COR-L47 (cell line): ENCODE data around the gene MTTP.

Source experiments
- DNase-seq: peaks from one replicate; lab custom pipeline; 2025; lab: John Stamatoyannopoulos, UW

MTTP gene

DNA sequence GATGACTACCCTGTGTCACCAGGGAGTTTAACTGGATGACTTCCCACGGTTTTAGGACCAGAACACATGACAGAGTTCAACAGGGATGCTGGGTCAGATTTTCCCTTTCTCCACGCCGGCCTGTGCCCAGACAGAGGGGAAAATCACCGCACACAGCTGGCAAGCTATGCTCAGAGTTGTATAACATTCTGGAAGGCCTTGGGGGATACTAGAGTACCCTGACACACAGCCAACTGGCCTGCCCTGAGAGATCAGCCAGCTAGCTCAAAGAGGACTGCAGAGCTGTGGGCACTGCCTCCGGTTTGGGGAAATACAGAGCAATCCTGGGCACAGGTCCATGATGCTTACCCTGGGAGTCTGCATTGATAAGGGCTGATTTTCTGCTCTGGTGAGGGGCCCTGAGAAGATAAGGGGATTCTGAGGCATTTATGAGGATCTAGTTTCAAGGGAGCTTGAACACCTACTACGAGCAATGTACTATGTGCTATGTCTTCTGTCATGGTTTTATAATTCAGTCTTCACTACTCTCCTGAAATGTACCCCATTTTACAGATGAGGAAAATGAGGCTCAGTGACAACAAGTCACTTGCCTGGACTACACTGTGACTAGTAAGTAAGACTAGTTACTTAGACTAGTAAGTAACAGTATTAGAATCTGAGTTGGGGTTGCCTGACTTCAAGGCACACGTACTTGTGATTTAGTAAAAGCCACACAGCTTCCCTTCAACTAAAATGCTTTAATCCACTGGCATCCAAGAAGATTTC, 68.3 kb downstream of the MTTP start:
- no peak for DNase-seq

DNA sequence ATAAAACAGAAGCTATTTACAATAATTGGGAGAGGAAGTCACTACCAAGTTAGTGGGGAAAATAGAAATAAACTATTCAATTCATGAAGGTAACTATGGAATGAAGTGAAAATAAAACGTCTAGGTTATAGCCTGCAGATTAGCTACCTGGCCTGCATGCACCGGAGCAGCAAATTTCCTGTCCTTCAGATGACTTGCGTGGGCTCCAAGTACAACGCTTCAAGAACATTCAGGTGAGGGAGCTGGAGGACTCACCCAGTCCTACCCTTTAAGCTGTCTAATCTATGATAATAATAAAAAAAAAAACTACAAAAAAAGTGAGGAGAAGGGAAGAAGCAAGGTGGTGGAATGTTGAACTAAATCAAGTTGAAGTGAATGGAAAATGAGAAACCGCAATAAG, 69.8 kb downstream of the MTTP start:
- DNase-seq = no peak

DNA sequence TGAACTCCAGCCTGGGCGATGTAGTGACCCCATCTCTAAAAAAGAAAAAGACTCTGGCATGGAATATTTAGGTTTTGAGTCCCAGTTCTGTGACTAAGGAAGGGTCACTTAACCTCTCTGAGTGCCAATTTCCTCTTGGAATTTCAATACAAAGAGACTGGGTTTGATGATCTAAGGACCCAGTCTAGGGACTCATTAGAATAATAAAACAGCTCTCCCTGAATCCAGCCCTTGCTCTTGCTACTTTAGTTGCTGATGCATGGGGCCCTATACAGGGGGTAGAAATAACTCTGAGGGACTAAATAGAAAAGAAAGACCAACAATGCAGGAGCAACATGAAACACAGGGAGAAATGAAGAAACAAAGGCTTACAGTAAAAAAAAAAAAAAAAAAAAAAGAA, 70.4 kb downstream of the MTTP start:
- DNase-seq = no peak

DNA sequence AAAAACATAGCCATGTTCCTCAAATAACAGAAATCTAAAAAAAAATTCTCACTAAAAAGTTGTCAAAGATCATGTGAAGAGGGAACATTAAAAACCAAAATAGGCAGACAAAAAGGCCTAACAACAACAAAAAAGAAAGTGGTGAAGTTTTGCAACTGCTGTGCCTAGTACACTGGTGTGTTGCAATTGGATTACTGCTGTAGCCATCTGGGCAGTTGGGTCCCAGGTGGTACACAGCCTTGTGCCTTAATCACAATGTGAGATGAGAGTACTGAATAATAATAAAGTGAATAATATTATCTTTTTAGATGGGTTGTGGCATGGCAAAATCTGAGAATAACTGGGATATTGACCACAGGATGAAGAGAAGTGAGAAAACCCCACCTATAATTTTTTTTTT, 71.0 kb downstream of the MTTP start:
- DNase-seq = no peak

DNA sequence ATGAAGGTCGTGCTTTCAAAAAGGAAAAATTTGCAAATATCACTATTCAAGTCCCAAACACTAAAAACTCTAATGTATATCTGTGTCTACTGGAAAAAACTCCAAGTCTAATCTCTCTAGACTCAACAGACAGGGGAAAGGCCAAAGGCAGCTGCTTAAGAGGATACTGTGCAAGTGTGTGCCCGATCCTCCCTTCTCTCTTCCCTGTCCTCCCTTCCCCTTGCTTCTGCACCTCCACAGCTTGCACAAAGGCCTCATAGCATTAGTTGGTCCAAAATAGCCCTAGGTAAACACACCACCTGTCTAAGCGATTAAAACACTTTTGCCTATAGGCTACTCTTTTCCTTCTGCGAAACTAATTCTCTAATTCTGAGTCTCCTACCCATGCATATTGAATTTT, 72.4 kb downstream of the MTTP start:
- DNase-seq = no peak

DNA sequence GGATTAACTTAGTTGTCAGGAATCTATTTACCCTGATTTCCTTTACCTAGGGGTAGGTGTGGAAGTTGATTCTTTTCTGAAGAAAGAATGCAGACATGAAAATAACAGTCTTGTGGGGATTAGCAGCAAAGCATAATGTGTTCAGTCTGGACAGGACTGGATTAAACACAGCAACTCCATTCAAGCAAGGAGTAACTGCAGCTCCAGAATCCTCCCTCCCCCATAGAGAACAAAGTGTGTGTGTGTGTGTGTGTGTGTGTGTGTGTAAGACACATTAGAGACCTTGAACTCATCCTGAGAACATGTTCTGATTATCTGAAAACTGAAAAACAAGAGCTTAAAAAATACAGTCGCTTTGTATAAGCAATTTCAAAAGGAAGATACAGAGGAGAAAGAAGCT, 73.7 kb downstream of the MTTP start:
- DNase-seq = no peak

DNA sequence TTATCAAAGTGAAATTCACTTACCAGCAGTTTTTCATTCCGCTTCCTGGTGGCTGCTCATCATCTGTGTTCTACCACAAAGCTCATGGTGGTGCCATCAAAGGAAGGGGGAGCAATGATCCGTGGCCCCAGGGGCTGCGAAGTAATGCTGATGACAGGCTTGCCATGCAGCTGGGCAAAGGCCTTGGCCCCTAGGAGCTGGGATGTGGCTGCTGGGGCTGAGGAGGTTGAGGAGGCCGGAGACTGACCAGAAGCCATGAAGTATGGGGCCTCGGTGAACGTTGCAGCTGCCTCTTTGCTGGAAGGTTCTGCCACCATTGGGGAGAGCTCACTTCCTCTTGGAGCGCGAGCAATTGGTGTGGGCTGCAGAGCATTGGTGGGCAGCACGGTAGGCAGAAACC, 74.6 kb downstream of the MTTP start:
- DNase-seq = no peak

DNA sequence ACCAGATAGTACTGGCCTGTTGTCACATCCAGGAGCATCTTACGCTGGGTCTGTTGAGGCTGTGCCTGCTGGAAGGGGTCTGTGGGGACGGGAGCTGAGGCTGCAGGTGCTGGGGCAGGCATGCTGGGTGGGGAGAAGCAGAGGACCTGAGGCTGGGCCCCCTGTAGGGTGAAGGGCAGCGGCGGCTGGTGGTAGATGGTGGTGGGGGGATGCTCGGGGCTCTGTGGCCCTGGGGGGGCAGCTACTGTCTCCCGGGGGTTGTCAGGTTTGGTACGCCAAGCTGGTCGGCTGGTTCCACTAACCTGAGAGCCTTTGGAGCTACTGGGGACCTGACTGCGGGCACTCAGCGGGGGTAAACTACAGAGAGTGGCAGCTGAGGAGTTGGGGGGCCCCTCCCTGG, 75.2 kb downstream of the MTTP start:
- no peak for DNase-seq

DNA sequence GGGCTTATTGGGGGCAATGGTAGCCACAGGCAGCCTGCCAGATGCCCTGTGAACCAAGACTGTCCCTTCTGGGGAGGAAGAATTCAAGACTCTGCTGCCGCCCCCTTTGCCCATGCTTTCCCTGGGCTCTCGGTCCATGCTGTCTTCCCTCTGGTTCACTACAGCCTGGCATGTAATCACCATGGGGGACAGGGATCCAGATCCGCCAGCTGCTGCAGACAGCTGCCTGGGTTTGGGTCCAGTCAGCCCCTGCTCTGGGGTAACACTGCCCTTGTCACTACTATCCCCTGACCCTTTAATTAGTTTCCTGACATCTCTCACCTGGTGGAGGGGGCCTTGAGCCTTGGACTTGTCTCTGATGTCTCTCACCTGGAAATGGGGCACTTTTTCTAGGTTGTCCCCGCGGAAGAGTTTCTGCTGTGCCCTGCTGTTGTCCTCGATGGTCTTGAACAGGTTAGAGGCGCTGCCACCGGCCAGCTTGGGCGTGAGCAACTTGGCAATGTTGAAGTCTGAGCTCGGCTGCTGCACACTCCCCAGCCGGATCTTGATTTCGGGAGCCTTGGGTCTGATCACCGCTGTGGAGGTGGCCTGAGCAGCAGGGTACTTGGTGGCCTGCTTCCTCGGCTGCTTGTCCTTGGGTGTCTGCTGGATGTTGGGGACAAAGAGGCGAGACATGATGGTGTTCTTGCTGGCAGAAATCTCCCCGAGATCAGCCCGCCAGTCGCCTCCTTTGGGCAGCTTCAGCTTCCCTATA, 76.6 kb downstream of the MTTP start:
- no peak for DNase-seq

DNA sequence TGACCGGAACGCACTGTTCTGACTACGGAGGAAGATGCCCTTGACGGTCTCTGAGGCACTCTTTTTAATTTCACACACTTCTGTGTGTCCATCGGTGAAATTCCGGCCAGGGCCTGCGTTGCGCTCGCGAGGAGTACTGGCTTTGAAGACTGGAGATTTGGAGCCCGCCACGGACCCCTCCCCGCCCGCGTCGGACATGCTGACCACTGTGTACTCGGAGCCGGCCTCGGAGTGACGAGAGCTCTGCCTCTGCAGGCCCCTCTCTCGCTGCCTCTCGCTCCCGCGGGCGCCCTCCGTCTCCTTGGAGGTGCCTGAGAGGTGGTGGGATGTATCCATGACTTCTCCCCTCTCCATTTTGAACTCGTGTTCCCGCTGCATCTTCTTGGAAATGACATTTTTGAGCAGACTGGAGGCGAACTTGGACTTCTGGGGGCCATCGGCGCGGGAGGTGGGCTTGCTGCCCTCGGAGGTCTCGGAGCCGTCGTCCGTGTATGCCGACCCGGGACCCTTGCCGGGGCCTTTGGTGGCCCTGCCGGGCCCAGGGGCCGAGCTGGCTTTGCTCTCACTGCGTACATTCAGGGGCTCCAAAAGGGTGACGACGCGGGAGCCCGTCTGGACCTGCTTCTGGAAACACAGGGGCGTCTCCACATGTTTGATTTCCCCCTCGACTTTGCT, 77.3 kb downstream of the MTTP start:
- no peak for DNase-seq

DNA sequence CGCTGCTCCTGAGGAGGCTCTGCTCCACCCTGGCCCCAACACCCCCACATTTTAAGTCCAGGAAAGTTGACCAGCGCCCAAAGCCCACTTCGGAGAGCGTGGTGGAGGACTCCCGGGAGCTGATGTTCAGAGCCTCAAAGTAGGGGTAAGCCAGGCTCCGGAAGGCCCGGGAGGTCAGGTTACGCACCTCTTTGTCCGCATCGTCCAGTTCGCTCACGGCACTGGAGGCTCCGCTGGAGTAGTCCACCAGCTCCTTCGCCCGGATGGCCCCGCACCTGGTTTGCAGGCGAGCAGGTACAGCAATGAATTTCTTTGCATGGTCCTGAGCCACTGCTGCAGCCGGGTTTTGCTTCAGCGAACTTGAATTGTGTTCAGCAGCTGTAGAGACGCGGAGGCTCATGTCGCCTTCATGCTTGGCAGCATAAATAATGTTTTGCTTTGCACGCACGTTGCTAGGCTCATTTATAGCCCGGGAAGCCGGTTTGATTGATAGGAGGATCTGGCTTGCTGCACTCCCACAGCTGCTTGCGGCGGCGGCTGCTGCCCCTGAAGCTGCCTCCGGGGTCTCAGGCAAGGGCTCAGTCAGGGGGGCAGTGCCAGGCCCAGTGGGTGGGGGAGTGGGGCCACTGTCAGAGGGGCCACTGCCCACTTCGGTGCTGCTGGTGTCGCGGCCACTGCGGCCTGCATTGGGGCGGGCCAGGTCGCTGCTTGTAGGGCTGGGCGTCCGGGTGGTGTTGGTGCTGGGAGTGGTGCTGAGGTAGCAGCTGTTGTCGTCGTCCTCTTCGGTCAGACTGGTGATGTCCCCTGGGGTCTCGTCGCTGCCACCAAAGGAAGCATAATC, 78.2 kb downstream of the MTTP start:
- no peak for DNase-seq

DNA sequence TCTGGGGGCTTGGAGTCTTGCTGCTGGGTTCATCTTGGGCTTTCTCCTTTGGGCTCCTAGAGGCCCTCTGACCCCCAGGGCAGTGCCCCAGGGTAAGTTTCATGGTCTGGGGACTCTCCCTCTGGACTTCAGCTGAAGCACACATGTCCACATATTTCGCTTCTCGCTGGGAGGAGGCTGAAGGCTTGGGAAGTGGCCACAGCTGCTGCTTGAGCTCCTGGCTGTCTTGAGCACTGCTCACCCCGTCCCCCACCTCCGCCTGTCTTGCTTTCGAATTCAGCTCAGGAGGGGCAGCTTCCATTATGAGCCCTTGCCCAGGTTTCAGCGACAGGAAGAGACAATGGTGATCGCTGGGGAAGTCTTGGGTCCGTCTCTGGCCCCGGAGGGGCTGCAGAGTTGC, 79.3 kb downstream of the MTTP start:
- DNase-seq = no peak

DNA sequence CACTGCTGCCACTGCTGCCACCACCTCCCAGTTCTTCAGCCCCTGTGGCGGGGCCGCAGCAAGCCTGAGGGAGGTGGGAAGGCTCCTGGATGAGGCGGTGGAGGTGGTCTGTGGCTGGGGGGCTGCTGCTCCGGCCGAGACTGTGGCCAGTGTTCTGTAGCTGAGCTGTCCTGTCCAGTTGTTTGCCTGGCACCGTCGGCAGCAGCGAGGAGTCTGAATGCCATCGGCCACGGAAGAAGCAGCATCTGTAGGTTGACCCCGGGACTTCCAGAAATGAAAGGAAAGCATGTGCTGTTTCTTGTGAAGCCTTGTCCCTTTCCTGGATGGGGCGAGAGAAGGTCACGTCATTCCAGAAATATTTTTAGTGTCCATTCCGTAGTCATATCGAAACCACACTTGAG, 79.7 kb downstream of the MTTP start:
- DNase-seq = no peak

DNA sequence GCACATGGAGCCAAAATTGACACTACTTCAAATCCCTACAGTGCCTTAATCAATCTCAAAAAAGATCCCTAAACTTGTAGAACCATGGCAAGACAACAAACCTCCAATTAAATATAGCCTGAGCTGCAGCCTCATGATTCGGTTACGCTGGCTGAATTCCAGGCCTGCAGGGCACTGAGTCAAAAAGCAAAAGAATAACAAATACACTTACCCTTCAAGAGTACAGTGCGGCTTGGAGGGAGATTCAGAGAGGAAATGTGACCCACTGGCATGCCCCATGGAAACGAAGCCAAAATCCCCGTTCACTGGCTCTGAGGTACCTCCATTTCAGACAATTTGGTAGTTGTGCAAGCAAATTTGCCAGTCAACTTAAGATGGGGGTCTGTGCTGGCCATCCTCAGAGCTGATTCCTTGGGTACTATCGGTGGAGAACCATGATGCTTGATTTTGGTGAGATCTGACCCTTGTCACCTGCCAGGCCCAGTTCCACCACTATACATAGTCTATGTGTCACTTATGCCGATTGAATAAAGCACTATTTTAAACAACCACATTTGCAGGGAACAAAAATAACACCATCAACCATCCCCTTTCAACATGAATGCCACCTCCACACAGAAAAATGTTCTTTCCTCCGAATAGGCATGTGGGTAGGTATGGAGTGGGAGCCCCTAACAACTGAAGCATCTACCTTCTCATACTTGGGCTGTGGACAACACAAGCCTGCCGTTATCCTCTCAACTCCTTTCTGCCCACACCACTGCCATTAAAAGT, 80.9 kb downstream of the MTTP start:
- DNase-seq = peak; percentile 85

DNA sequence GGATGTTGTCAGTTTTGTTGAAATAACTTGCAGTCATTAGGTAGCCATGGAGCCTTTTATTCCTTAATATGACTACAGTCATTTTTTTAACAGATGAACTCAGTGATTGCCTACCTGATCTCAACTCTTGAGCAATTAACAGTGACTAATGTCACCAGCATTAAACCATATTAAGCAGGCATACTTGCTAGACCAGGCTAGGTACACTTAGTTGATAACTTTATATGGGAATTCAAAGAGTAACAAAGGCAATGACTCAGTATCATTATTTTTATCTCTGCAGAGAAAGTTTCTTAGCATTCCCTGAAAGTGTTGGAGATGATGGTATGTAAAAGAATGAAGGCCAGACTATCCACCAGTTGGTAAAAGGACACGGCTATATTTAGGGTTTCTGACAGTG, 83.2 kb downstream of the MTTP start, which contains the start of gene C4orf54:
C4orf54 (minus strand) TSS at position 31 of the 400 bp plus-strand sequence. CDS start 3,180 bp downstream, outside the sequence.
- no peak for DNase-seq

DNA sequence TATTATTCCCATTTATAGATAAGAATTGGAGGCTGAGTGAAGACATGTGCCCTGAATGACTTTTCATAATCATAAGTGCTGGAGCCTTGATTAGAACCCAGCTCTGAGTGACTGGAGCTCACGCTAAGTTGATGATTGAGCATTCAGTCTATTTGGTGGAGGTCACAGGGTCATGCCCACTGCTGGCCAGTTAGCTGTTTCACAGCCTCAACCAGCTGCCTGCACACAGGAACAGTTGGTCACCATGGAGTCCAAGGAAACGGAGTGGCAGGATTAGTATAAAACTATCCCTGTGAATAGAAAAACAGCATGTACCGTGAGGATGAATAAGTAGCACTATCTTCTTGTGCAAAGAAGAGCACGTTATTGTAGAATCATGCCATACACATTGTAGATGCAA, 84.0 kb downstream of the MTTP start:
- DNase-seq = no peak

DNA sequence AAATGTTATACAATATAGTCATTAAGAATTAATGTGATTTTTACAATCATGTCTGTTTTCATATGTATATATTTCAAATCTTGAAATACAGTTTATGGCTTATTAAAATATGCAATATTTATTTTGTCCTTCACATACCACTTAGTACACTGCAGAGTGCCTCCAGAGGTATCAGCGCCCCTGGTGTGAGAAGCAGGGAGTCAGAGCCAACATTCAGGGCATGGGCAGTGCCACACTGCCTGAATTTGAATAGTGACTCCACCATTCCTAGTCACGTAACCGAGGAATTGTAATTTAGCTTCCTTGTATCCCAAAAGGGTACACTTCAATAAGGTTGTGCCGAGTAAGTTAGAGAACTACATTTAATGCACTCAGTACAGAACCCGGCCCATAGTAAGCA, 87.3 kb downstream of the MTTP start:
- no peak for DNase-seq

DNA sequence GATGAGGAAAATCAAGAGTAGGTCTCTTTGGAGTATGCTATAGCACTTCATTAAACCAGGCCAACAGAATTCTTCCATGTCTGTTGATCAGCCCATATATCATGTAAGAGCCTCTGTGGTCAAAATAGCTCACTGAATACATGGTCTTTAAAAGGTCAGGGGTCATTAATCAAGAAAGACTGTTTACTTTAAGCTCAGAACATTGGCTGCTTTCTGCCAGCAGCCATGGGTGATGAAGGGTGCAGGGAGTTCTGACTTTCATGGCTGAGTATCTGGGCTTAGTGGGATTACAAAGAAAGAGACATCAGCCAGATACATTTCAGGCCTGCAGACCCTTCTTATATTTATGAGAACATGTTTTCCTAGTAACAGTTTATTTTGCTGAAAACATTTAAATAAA, 90.1 kb downstream of the MTTP start:
- no peak for DNase-seq

DNA sequence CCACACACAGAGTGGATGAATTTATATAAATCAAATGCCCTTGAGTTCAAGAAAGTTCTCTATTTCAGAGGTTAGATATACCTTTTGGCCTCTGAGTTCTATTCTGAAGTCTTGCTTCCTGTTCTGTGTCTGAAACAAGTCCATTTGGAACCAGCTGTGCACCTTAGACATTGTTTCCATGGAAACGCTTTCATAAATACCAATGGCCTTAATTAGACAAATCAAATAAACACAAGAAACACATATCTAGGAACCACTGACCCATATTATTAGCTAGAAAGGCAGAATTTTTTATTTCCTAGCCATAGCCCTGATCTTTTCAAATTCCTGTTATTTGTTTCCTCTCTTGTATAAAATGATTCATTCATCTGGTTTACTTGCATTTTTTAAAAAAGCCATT, 91.4 kb downstream of the MTTP start:
- peak; percentile 11 for DNase-seq

DNA sequence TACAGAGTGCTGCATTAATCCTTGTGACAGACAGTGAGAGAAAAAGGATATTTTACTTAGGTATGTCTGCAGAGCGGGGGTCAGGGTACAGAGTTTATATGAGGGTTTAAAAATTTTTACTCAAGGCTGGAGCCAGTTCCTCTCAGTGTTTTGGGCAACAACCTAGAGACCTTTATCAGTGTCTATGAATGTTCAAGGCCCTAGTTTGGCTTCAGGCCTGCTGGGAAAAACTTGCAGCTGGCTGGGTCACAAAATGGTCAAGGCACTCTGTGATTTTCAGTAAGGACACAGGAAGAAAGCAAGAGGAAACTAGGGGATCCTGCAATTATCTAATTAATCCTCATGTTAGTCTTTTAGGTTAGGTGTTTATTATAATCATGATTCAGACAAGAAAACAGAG, 93.8 kb downstream of the MTTP start:
- no peak for DNase-seq

DNA sequence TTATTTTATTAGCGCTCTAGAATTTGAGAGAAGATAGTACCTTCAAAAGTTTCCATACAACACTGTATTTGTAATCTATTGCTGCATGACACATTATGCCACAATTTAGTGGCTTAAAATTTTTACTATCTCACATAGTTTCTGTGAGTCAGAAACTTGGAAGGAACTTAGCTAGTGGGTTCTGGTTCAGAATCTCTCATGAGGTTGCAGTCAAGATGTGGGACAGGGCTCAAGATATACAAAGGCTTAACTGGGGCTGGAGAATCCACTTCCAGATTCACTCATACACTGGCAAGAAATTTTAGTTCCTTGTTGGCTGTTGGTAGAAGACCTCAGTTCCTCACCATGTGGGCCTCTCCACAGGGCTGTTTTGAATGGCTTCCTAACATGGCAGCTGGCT, 94.5 kb downstream of the MTTP start:
- DNase-seq = no peak
